ENCODE results near the gene NPR2. TPM values are rescaled to one million over a fixed set of nuclear protein-coding genes. Genes with fewer than 3 reads are reported as not detected.

Gene NPR2
- total RNA-seq, 6 experiments from 2014 or later, result 2.8 to 34.5 (median 13.1) TPM

- Histone ChIP-seq H3K9me3 (no peaks in the 10 kb centered on the region), H3K4me1 (peaks cover 0 to 29% (median 12%) of the 10 kb centered on the region in 4 donors), H3K27me3 (no peaks in the 10 kb centered on the region), H3K27ac (peak overlapping the region in 1 of 3 donors; percentile 18), H3K36me3 (no peaks in the 10 kb centered on the region), H3K4me3 (no peak overlapping the region)
- ATAC-seq, result peak in 3 of 4 donors; percentile 13 to 40 (median 20)
- intact Hi-C loops (cut with DNase I), result no loop called here
- TF ChIP-seq CTCF (IDR thresholded peaks at IDR 0.05) (no peak), POLR2A (IDR thresholded peaks at IDR 0.05) (no peak)
- no peak for DNase-seq
- 80% methylated on average over 3 of the region's 3 CpGs for WGBS (ENCODE audit: insufficient coverage, low coverage, low lambda C conversion rate, missing lambda C conversion rate)
Measured at GRCh38 chr9:35771943-35772342, 19.4 kb upstream of the NPR2 start.

GRCh38 chr9:35774907-35775635 is 16.3 kb upstream of the NPR2 start:
- peak; percentile 50 to 79 (median 70) for ATAC-seq
- intact Hi-C loops (cut with DNase I), result no loop called here

GRCh38 chr9:35776018-35776417 is 15.4 kb upstream of the NPR2 start:
- TF ChIP-seq CTCF (IDR thresholded peaks at IDR 0.05), result no peak
- TF ChIP-seq POLR2A (IDR thresholded peaks at IDR 0.05), result no peak
- H3K9me3 ChIP-seq, result no peaks in the 10 kb centered on the region
- H3K27ac ChIP-seq, result no peak overlapping the region
- peaks cover 0 to 23% (median 8%) of the 10 kb centered on the region in 4 donors for H3K4me1 ChIP-seq
- DNase-seq (no peak), ATAC-seq (no peak)
- H3K27me3 ChIP-seq, result no peaks in the 10 kb centered on the region
- WGBS (ENCODE audit: insufficient coverage, low coverage, low lambda C conversion rate, missing lambda C conversion rate), result 83% methylated on average over 4 of the region's 4 CpGs
- H3K36me3 ChIP-seq, result no peaks in the 10 kb centered on the region
- intact Hi-C loops (cut with DNase I), result no loop called here
- no peak overlapping the region for H3K4me3 ChIP-seq

More at GRCh38 chr9:35774907-35775635, 16.3 kb upstream of the NPR2 start:
- TF ChIP-seq POLR2A (IDR thresholded peaks at IDR 0.05) (no peak), CTCF (IDR thresholded peaks at IDR 0.05) (no peak)
- 51% methylated on average over 7 of the region's 7 CpGs for WGBS (ENCODE audit: insufficient coverage, low coverage, low lambda C conversion rate, missing lambda C conversion rate)
- H3K27ac ChIP-seq, result peak overlapping the region in 1 of 3 donors; percentile 16
- H3K36me3 ChIP-seq, result no peaks in the 10 kb centered on the region
- peaks cover 0 to 29% (median 12%) of the 10 kb centered on the region in 4 donors for H3K4me1 ChIP-seq
- no peak overlapping the region for H3K4me3 ChIP-seq
- no peaks in the 10 kb centered on the region for H3K27me3 ChIP-seq
- no peak for DNase-seq
- no peaks in the 10 kb centered on the region for H3K9me3 ChIP-seq

- TF ChIP-seq POLR2A (IDR thresholded peaks at IDR 0.05) (no peak), CTCF (IDR thresholded peaks at IDR 0.05) (no peak)
- no peaks in the 10 kb centered on the region for H3K9me3 ChIP-seq
- no peak overlapping the region for H3K27ac ChIP-seq
- H3K4me3 ChIP-seq, result no peak overlapping the region
- no peak for ATAC-seq
- no peaks in the 10 kb centered on the region for H3K27me3 ChIP-seq
- 86% methylated on average over 3 of the region's 3 CpGs for WGBS (ENCODE audit: insufficient coverage, low coverage, low lambda C conversion rate, missing lambda C conversion rate)
- DNase-seq, result no peak
- H3K4me1 ChIP-seq, result peaks cover 0 to 14% (median 0%) of the 10 kb centered on the region in 4 donors
- H3K36me3 ChIP-seq, result no peaks in the 10 kb centered on the region
- intact Hi-C loops (cut with DNase I), result no loop called here
Measured at GRCh38 chr9:35778496-35778895, 12.9 kb upstream of the NPR2 start.
